Cerebellar nuclear complex (tissue), 1 donor: ENCODE measurements around the gene DAB1.

Experiments used
- DNase-seq, 2 experiments: peaks; one replicate each; lab custom pipeline; 2025; lab: John Stamatoyannopoulos, UW

The DAB1 gene

DNA sequence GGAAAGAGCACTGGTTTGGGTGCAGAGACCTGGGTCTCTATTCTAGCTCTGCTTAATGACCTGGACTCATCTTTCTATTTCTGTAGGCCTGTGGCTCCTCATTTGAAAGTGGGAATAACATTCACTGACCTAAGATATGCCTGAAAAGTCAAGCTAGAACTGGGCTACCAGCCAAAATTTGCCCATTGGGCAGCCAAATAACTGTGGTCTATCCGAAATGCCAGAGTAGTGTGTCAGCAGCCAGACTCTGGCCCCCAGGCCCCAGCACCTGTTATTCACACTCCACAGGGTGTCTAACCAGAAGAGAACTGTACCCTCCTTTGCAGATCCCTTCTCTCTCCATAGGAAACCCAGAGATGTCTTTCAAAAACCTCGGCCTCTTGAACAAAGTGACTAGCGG is 12.6 kb downstream of the DAB1 start:
- no peak for DNase-seq

DNA sequence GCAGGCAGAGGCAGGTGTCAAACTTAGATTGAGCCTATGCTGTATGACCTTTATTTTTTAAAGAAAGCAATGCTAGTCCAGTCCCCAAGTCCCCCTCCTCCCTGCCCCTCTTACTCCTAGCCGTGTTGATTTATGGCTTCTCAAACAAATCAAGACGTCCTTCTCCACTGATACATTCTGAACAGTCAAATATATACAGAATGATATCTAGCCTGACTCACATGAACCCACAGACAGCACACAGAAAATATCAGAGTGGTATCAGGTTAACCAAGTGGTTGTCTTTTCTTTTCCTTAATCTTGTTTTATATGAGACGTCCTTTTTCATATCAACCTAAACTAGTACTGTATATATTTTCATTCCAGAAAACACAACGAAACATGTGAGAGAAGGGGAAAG is 13.4 kb downstream of the DAB1 start:
- no peak for DNase-seq

DNA sequence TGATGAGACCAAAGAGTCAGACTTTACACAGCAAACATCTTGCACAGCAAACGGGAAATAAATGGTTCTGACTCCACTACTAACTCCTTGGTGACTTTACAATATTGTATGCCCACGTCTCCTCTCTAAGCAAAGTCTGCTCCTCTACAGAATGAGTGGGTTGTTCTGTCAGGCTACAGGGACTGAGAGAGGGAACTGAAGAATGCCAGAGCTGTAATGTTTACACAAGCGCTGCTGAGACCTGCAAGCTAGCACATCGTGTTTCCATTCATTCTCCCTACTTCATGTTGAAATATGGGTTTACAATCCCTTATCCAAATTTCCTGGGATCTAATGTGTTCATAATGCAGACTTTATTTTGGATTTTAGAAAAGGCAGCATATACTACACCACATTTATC is 15.9 kb downstream of the DAB1 start:
- DNase-seq, result no peak

DNA sequence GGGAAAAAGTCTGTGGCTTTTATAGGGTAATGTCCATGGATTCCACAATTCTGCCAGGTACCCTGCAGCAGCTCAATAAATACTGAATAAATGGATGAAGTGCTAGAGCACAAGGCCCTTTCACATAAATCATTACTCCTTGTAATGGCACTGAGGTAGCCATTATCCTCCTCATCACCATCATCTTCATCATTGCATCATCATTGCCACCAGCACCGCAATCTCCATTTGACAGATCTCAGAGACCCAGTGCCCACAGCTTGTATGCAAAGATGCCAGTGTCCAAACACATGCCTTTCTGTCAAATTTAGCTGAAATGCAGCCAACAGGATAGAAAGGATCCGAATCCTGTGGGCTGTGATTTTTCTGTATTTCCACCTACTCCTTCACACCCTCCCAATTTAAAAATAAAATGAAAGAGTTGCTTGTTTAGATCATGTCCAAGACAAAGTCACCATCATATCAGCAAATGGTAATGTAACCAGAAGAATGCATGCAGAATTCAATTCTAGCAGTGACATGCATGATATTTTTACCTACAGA is 17.4 kb downstream of the DAB1 start:
- DNase-seq, result no peak

DNA sequence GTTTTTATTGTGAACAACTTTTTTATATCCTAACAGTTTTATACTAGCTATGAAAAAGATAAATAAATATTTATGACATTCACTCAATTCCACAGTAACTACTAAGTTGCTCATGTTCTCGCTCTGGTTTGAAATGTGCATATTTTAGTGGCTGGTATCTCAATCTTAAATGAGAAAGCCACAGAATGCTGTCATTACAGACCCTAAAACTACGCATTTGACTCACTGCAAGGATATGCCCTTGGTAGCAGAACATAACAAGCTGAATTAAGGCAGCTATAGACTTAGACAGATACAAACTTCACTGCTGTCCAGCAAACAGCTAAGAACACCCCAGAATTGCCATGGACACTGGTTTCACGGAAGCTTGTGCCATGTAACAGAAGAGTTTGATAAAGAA is 19.0 kb downstream of the DAB1 start:
- DNase-seq, result no peak

DNA sequence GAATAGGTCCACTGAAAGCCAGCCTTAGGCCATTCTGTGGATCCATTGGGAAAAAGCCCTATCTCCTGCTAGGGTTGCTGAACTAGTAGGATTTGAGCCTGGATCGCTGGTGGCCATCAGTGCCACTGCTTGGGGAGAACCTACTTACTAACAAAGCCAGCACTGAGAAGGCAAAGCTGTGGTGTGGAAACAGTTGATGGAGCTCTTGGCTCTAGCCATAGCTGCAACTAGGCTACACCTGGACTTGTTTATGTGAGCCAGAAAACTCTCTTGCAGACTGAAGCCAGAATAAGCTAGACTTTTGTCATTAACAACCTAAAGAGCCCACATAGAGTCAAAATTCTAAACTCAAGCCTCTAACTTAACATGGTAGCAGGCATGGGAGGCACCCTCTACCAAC is 20.7 kb downstream of the DAB1 start:
- DNase-seq, result peak in 1 of 2 experiments; percentile 38

DNA sequence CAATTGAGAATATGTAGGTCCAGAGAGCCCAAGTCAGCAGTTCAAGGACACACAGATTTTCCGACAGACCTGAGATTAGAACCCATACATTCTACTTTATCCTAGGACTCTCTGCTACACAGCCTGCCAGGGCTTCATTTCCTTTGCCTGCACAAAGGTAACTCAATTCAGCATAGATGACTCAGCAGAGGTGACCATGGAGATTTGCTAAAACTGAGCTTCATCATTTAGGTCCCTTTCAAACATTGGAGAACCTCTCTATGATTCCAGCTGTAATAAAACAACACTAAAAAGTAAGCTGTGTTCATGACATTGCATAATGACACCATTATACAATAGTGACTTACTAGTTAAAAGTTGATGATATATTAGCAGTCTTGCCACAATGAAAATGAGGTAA is 22.2 kb downstream of the DAB1 start:
- no peak for DNase-seq

DNA sequence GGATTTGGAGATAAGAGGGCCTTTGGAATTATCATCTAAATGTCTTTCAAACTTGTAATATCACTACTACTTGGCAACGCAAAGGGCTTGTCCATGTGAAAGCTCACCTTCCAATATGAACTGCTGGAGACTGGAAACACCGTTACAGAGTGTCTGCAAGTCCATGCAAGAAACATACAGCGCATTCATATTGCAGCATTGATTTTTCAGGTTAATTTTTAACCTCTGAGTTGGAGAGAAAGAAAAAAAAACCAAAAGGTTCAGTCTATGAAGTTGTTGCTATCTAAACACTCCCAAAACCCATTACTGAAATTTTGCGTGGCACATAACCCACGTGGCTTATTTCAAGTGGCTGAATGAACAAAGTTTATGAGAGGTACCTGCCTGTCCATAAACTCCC is 23.8 kb downstream of the DAB1 start:
- no peak for DNase-seq

DNA sequence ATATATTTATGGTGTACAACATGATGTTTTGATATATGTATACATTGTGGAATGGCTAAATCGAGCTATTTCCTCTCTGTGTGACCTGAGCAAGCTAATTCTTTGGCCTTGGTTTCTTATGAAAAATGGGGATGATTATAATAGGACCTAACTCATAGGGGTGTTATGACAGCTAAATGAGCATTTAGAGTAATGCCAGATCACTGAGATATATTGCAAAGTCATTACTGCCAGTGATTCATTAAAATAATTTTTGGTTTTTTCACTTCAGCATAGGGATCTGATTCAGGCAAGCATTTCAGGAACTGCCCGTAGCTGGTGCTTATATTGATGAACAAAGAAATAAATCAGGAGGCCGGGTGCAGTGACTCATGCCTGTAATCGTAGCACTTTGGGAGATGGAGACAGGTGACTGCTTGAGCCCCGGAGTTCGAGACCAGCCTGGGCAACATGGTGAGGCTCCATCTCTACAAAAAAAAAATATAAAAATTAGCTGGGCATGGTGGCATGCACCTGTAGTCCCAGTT is 30.7 kb downstream of the DAB1 start:
- no peak for DNase-seq

DNA sequence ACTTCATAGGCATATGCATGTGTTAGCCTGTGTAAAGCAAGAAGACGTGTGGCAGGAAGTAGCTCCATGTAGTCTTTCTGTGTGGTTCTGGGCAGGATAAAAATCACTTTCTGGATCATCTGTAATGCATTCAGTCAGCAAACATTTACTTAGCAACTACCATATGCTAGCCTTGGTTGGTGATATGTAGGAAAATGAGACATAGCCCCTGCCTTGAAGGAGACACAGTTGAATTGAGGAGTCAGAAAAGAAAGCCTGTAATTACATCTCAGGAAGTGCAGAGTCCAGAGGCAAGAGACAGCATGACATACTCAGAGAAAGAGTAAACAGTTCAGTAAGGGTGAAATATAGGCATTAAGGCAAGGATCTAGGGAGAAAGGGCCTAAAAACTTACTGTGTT is 38.5 kb downstream of the DAB1 start:
- no peak for DNase-seq

DNA sequence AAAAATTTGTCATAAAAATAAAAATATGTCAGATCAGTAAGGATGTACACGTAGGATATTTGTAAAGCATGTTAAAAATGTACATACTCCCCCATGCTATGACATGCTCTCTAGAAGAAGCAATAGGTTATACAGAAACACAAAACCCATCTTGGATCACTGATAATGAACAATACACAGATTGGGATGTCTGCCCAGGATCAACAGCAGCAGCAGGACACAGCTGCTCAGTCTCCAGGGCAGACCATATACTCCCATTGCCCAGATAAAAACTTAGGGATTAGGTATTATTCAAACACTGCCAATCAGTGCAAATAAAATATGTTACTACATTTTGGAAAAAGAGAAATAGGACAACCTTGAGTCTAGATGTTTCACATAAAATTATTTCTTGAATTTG is 39.0 kb downstream of the DAB1 start:
- no peak for DNase-seq

DNA sequence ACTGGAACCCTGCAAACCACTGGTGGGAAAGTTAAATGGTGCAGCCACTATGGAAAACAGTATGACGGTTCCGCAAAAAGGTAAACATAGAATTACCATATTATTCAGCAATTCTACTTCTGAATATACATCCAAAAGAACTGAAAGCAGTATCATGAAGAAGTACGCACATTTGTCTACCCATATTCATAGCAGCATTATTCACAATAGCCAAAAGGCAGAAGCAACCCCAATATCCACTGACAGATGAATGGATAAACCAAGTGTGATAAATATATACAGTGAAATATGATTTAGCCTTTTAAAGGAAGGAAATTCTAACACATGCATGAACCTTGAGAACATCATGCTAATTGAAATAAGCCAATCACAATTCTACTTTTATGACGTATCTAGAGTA is 39.6 kb downstream of the DAB1 start:
- no peak for DNase-seq

DNA sequence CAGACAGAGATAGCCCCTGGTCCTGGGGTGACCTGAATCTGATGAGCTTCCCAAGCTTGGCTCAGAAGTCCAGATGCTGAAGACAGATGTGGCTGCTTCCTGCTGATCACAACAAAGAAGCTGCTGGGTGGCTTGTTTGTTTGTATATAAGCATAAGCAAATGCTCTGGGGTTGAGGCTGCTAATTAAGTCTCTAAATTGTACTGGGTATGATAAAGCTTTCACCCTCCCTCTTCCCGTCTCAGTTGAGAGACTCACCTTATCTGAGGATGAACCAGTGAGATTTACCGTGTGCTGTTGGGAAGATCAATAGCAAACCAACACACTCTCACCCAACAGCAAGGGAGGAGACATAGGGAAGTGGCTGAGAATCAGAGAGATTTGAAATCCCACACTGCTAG is 42.0 kb downstream of the DAB1 start:
- no peak for DNase-seq

DNA sequence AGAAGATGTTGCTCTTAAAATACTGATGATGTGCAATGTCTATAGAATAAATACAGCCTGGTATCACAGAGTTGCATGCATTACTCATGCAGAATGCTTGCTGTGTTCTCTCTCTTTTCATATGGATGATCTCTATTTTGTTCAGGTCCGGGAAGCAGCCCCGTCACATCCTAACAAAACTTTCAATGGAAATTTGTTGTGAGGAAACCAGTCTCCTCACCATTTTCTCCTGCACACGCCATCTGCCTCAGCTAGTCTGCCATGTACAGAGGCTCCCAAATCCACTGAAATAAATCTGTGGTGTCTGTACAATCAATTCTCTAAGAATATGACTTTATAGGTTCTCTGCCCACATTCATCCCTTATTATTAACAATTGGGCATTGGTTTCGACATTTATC is 42.4 kb downstream of the DAB1 start:
- no peak for DNase-seq

DNA sequence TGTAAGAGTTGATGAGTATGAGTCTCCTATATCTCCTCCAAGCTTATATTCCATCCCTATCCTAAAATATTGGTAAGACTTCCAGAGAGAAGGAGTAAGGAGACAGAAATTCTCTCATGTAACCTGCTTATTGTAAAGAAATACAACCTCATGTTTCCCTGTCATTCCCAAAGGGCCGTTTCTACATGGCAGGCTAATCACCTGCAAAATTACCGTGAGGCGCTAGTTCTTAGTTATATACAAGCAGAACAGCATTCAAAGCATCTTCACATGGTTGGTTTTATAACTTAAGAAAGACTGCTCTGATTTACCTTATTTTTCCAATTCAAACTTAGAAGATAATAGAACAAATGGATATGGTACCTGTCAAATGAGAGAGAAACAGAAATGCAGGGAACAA is 42.9 kb downstream of the DAB1 start:
- no peak for DNase-seq

DNA sequence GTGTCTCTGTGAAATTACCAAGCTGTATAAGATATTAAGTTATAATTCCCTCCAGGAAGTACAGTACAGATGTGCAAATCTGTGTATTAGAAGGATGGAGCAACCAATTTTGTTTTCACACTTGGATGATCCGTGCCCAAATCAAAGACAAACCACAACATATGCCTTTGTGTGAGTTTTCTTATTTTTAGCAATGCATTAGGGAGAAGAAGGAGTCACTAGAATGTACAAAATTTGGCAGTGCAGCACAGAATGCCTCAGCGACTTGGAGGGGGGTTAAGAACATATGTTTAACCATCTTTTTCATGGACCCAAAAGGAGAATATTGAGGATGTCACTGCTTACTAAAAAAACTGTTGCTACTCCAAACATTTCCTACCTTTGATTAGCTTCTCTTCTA is 45.3 kb downstream of the DAB1 start:
- DNase-seq, result no peak

DNA sequence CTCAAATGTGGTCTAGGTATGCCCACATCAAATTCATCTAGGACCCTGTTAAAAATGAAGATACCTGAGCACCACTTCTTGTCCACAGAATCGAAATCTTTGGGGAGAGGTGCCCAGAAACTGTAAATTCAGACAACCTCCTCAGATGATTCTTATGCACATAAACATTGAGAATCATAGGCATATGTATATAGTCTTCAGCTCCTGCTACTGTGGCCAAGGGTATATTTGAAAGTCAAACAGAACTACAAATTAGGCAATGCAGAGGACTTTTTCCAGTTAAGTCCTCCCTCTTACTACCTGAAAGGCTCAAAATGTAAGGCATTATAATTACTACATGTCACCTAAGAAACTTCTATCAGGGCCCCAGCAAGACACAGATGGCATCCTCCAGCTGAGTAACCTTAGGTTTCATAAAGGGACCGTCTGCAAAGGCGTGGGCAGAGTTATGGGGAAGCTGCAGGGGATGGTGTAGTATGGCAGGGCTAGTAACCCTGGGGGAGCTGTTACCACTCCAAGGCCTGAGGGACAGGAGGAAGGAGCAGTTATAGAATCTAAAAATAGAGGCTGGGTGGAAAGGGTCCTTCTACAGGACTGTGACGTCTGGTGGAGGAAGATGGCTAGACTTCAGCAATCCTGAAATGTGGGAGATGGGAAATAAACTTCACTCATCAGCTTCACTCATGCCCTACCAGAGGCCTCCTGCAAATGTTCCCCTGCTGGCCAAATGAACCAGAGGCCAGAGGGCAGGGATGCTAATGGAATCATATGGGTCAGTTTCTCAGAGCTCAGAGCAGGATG is 46.3 kb downstream of the DAB1 start:
- DNase-seq, result no peak

DNA sequence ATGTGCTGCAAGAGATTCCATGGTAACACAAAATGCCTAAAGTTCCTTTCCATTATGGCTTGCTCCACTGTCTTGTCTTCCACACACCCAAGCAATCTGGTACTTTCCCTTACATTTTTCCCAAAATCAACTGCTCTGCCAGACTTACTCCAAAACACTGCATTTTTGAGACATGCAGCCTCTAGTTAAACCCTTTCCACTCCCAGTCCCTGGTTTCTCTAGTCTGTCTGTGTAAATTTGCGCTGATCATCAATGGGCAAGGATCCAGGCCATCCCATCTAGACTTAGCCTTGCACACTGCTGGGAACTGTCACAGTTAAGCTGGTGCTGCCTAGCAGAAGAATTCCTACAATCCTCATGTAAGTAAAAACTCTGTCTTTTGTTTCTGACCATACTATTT is 47.8 kb downstream of the DAB1 start:
- peak in 1 of 2 experiments; percentile 8 for DNase-seq

DNA sequence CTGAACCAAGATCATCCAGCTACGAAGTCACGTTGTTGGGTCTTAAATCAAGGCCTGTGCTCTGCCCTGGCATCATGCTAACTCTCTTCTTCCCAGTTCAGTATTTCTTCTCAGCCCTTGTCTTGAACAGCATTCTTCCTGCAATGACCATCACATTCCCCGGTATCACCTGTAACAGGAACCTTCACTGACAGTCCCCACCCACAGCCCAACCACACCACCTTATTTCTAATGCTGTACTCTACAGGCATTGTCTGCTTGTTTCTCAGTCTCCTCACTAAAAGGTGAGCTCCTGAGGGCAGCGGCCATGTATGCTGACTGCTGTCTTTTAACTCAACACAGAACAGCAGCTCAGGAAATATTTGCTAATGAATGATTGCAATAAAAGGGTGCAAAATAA is 54.0 kb downstream of the DAB1 start:
- DNase-seq, result no peak

DNA sequence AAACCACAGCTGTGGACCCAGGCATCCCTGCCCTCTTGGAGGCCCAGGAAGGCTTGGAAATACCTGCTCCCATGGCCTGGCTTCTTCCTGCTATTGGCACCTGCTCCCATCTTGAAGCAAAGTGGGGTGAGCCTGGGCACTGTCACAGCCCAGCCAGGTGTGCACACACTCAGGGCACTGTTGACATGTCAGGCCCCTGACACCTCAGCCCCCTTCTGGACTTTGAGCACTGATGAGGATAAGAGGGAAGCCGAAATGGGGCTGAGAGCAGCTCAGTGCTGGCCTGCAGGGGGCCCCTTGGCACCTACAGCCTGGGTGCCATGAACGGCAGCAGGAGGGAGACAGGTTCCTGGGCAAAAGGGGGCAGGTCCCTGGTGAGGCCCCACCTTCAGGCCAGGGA is 55.9 kb downstream of the DAB1 start:
- DNase-seq, result no peak

DNA sequence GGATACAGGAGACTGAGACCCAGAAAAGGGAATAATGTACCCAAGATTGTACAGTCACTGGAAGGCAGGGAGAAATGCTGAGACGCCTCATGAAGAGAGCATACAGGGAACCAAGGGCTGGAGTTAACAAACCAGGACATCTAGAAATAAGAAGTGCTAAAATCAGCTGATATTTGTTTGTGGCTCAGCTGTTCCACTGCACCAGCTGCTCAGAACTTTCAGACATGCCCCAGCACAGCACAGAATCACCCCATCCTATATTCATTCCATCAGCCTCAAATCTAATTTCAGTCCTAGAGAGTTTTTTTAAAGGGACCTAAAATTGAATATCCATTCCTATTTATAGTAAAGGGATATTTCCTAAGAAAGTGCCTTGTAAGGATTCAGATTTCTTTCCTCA is 60.2 kb downstream of the DAB1 start:
- no peak for DNase-seq

DNA sequence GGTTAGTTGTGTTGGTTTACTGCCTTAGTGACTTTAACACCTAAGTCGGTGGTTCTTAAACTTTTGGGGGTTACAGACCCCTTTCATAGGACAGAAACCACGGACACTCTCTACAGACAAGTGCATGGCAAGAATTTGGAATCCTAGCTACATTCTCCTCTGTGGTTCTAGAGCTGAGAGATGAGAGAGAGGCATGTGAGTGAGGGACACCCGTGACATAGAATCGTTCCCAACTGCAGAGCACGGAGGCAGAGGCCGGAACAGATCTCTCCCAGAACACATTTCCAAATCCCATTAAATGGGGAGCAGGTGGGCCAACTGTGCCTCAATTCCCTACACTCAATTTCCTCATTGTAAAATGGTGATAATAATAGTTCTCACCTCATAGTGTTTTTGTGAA is 60.7 kb downstream of the DAB1 start:
- DNase-seq, result no peak

DNA sequence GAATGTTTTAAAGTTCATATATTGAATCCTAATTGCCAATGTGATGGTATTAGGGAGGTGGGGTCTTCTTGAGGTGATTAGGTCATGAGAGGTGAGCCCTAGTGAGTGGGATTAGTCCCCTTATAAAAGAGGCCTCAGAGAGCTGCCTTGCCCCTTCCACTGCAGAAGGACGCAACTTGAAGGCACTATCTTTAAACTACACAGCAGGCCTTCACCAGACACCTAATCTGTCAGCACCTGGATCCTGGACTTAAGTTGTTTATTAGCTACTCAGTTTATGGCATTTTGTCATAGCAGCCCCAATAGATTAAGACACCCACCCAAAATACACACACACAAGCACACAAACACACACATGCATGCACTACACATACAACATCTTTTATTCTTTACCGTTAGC is 61.4 kb downstream of the DAB1 start:
- DNase-seq, result no peak

DNA sequence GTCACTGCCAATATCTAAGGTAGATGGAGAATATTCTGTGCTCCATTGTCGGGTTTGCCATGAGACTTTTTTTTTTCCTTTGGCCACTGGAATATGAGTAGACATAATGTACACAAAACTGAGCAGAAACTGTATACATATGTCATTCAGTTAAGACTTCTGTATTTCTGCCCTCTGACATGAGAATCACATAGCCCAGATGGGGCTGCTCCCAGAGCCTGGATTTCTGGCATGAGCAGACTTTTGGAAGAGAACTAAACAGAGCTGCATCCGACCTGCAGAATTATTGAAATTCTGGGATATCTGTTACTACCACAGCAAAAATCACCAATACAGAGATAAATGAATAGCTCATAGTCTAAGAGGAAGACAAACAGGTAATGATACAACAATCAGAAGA is 62.3 kb downstream of the DAB1 start:
- DNase-seq, result no peak
